Keratinocyte (primary cell): ENCODE measurements around the gene PLK5. TPM values are rescaled to one million over a fixed set of nuclear protein-coding genes. Genes with fewer than 3 reads are reported as not detected.

Experiments
- DNase-seq: peaks from one replicate; pipeline ENCODE4 v3.0.0-alpha.2; 2011; ENCODE audit warnings: low read depth, missing footprints, low spot score
- FAIRE-seq: peaks from 2 replicates; lab custom pipeline; 2011; peaks lifted over from hg19 to GRCh38; lab: Jason Lieb, UNC
- H2AFZ ChIP-seq: 2 replicates; pipeline ENCODE4 v1.6.0; 2012; ENCODE audit warnings: low read length, control low read depth, inconsistent platforms; ENCODE audit not compliant: control insufficient read depth
- H3K27ac ChIP-seq: 2 replicates; pipeline ENCODE4 v1.5.1; 2011; ENCODE audit warnings: low read length; ENCODE audit not compliant: control insufficient read depth, insufficient read depth
- H3K27me3 ChIP-seq: 3 replicates; pipeline ENCODE4 v1.6.0; 2011; ENCODE audit warnings: low read length; ENCODE audit not compliant: control insufficient read depth, insufficient read depth; ENCODE audit errors: extremely low read depth
- H3K36me3 ChIP-seq, 2 experiments: 2 replicates in 1 of 2; 3 replicates in 1 of 2; pipeline ENCODE4 v1.5.1; 2011; ENCODE audit warnings: low read length in 2 of 2, mild to moderate bottlenecking in 1 of 2; ENCODE audit not compliant: control insufficient read depth in 2 of 2, insufficient read depth in 2 of 2; ENCODE audit errors: extremely low read depth in 1 of 2
- H3K4me1 ChIP-seq: 3 replicates; pipeline ENCODE4 v1.5.1; 2011; ENCODE audit warnings: low read length; ENCODE audit not compliant: control insufficient read depth, insufficient read depth; ENCODE audit errors: extremely low read depth
- H3K4me2 ChIP-seq: 3 replicates; pipeline ENCODE4 v1.6.0; 2011; ENCODE audit warnings: low read depth, low read length; ENCODE audit not compliant: control insufficient read depth, insufficient read depth; ENCODE audit errors: extremely low read depth
- H3K4me3 ChIP-seq, 3 experiments: fragments of 200-600 bp in 1 of 3; sonication (generic) in 1 of 3; 2 replicates in 2 of 3; 3 replicates in 1 of 3; pipeline ENCODE4 v1.5.1; 2011 to 2016; ENCODE audit warnings: low read length in 3 of 3, mild to moderate bottlenecking in 3 of 3, control low read depth in 2 of 3, inconsistent platforms in 1 of 3, low read depth in 1 of 3, mixed read lengths in 1 of 3, mixed run types in 1 of 3, moderate library complexity in 1 of 3; ENCODE audit not compliant: control insufficient read depth in 2 of 3, insufficient read depth in 2 of 3; ENCODE audit errors: extremely low read depth in 1 of 3
- H3K79me2 ChIP-seq: 2 replicates; pipeline ENCODE4 v1.6.0; 2012; ENCODE audit warnings: low read length; ENCODE audit not compliant: control insufficient read depth, insufficient read depth
- H3K9ac ChIP-seq: 3 replicates; pipeline ENCODE4 v1.6.0; 2011; ENCODE audit warnings: low read length; ENCODE audit not compliant: control insufficient read depth, insufficient read depth; ENCODE audit errors: extremely low read depth
- H3K9me1 ChIP-seq: 3 replicates; pipeline ENCODE4 v1.6.0; 2011; ENCODE audit warnings: low read length; ENCODE audit not compliant: control insufficient read depth, insufficient read depth; ENCODE audit errors: extremely low read depth
- H3K9me3 ChIP-seq: 2 replicates; pipeline ENCODE4 v1.5.1; 2012; ENCODE audit warnings: low read depth, low read length; ENCODE audit not compliant: control insufficient read depth
- H4K20me1 ChIP-seq: 3 replicates; pipeline ENCODE4 v1.6.0; 2011; ENCODE audit warnings: low read length; ENCODE audit not compliant: control insufficient read depth, insufficient read depth; ENCODE audit errors: extremely low read depth
- CTCF ChIP-seq, 3 experiments: IDR thresholded peaks in 1 of 3; conservative IDR thresholded peaks in 1 of 3; optimal IDR thresholded peaks in 1 of 3; 2 replicates in 2 of 3; 3 replicates in 1 of 3; pipeline versions ENCODE3 to v1.5.1; 2011; ENCODE audit warnings: low read length in 3 of 3, mild to moderate bottlenecking in 3 of 3, moderate library complexity in 2 of 3, control low read depth in 1 of 3, inconsistent platforms in 1 of 3; ENCODE audit not compliant: insufficient read depth in 2 of 3; ENCODE audit errors: extremely low read depth in 1 of 3
- EZH2 ChIP-seq: IDR thresholded peaks from one replicate; pipeline ENCODE4 v1.6.1; 2012; ENCODE audit warnings: inconsistent platforms, mild to moderate bottlenecking, low read length, moderate library complexity
- dilution Hi-C: fragments of 300-500 bp; cut with MboI; formaldehyde crosslinking; loops from one replicate; pipeline ENCODE4 v1.7.0; 2020; ENCODE audit warnings: low sequenced_read_pairs; ENCODE audit not compliant: extremely low pct_ligation_motif_present
- polyA plus RNA-seq, 5 experiments: library from polyadenylated mRNA; depleted of rRNA in 3 of 5; stranded (reverse) in 3 of 5; stranded (forward) in 1 of 5; unstranded in 1 of 5; fragments of >200 nt; gene quantifications; 1 replicate in 1 of 5; 2 replicates in 3 of 5; 3 replicates in 1 of 5; pipeline versions ENCODE4 v1.2.1 to v1.2.3, GENCODE V29; 2011 to 2012; ENCODE audit warnings: missing spikeins in 2 of 5, low read depth in 1 of 5, low replicate concordance in 1 of 5

The PLK5 gene
- polyA plus RNA-seq, 1 donor (not counting 4 experiments of a cell fraction or from before 2014, with no cell fraction given) = 0.05 TPM

- H3K9ac ChIP-seq = no peak overlapping the region
- dilution Hi-C loops = no loop called here
- H3K36me3 ChIP-seq = peaks cover 0 to 5% of the 10 kb centered on the region in 2 experiments
- DNase-seq (no peak), FAIRE-seq (peak; percentile 34)
- no peaks in the 10 kb centered on the region for H3K9me1 ChIP-seq
- H3K4me2 ChIP-seq = no peak overlapping the region
- H3K4me3 ChIP-seq = no peak overlapping the region
- H3K79me2 ChIP-seq = no peaks in the 10 kb centered on the region
- no peak overlapping the region for H3K27ac ChIP-seq
- no peak for TF ChIP-seq EZH2
- no peak for TF ChIP-seq CTCF (optimal IDR thresholded peaks at IDR 0.05 in 1 of 3, IDR thresholded peaks at IDR 0.05 in 1 of 3, conservative IDR thresholded peaks at IDR 0.05 in 1 of 3; ENCODE audit: extremely low read depth in 1 of 3, insufficient read depth in 2 of 3, low read length in 3 of 3)
- H3K4me1 ChIP-seq = peaks cover 13% of the 10 kb centered on the region
- H3K9me3 ChIP-seq = no peaks in the 10 kb centered on the region
- no peak overlapping the region for H2AFZ ChIP-seq
- H3K27me3 ChIP-seq = no peaks in the 10 kb centered on the region
- H4K20me1 ChIP-seq = no peaks in the 10 kb centered on the region
Measured at GRCh38 chr19:1509602-1510441, 14.1 kb upstream of the PLK5 start.

- DNase-seq (no peak), FAIRE-seq (no peak)
- H3K9me3 ChIP-seq = no peaks in the 10 kb centered on the region
Measured at GRCh38 chr19:1510442-1510806, 13.5 kb upstream of the PLK5 start.

More at GRCh38 chr19:1510442-1510806, 13.5 kb upstream of the PLK5 start:
- no peaks in the 10 kb centered on the region for H4K20me1 ChIP-seq
- dilution Hi-C loops = no loop called here
- no peaks in the 10 kb centered on the region for H3K79me2 ChIP-seq
- H3K9me1 ChIP-seq = no peaks in the 10 kb centered on the region
- H3K27me3 ChIP-seq = no peaks in the 10 kb centered on the region
- peaks cover 0 to 3% of the 10 kb centered on the region in 2 experiments for H3K36me3 ChIP-seq
- no peak overlapping the region for H3K4me3 ChIP-seq
- TF ChIP-seq EZH2 (no peak), CTCF (optimal IDR thresholded peaks at IDR 0.05 in 1 of 3, IDR thresholded peaks at IDR 0.05 in 1 of 3, conservative IDR thresholded peaks at IDR 0.05 in 1 of 3; ENCODE audit: extremely low read depth in 1 of 3, insufficient read depth in 2 of 3, low read length in 3 of 3) (no peak)
- H3K9ac ChIP-seq = no peak overlapping the region
- peaks cover 13% of the 10 kb centered on the region for H3K4me1 ChIP-seq
- no peak overlapping the region for H2AFZ ChIP-seq
- no peak overlapping the region for H3K4me2 ChIP-seq
- no peak overlapping the region for H3K27ac ChIP-seq
